CD14-positive monocyte (primary cell): ENCODE measurements around the gene SOX3. TPM values are rescaled to one million over a fixed set of nuclear protein-coding genes. Genes with fewer than 3 reads are reported as not detected.

ENCODE experiments used
- DNase-seq, 3 donors: peaks; one replicate each; pipeline ENCODE4 v3.0.0-alpha.2; 2011 to 2022
- H2AFZ ChIP-seq: 2 replicates; pipeline ENCODE4 v1.6.0; 2012; ENCODE audit warnings: mild to moderate bottlenecking, low read depth, low read length, inconsistent platforms; ENCODE audit not compliant: insufficient read depth, poor library complexity, severe bottlenecking
- H3K27ac ChIP-seq, 2 donors: 1 replicate in 1 of 2; 2 replicates in 1 of 2; pipeline ENCODE4 v1.5.1; 2012 to 2013; ENCODE audit warnings: low read length in 2 of 2, control low read depth in 1 of 2, inconsistent platforms in 1 of 2, low read depth in 1 of 2, mild to moderate bottlenecking in 1 of 2
- H3K27me3 ChIP-seq, 2 donors: one replicate each; pipeline versions ENCODE4 v1.6.0 to v1.6.1; 2011 to 2013; ENCODE audit warnings: low read length in 2 of 2; ENCODE audit not compliant: control insufficient read depth in 2 of 2, insufficient read depth in 2 of 2
- H3K36me3 ChIP-seq, 2 donors: replicated peaks in 1 of 2; 1 replicate in 1 of 2; 2 replicates in 1 of 2; pipeline versions ENCODE4 v1.5.1 to v1.6.1; 2012 to 2013; ENCODE audit warnings: low read length in 2 of 2, control low read depth in 1 of 2, inconsistent platforms in 1 of 2, mild to moderate bottlenecking in 1 of 2; ENCODE audit not compliant: insufficient read depth in 2 of 2, control insufficient read depth in 1 of 2
- H3K4me1 ChIP-seq, 2 donors: 1 replicate in 1 of 2; 2 replicates in 1 of 2; pipeline versions ENCODE4 v1.5.1 to v1.6.1; 2012 to 2013; ENCODE audit warnings: low read length in 2 of 2, control low read depth in 1 of 2, inconsistent platforms in 1 of 2, mild to moderate bottlenecking in 1 of 2, moderate library complexity in 1 of 2; ENCODE audit not compliant: insufficient read depth in 2 of 2, control insufficient read depth in 1 of 2
- H3K4me2 ChIP-seq: replicated peaks from 2 replicates; pipeline ENCODE3; 2012; ENCODE audit warnings: low read length, moderate library complexity, mild to moderate bottlenecking; ENCODE audit not compliant: poor library complexity, severe bottlenecking; ENCODE audit errors: extremely low read depth
- H3K4me3 ChIP-seq, 3 experiments: fragments of 200-600 bp in 1 of 3; sonication (generic) in 1 of 3; replicated peaks in 1 of 3; 1 replicate in 2 of 3; 2 replicates in 1 of 3; pipeline ENCODE4 v1.5.1; 2011 to 2013; ENCODE audit warnings: low read length in 3 of 3, mild to moderate bottlenecking in 3 of 3, control low read depth in 2 of 3, low read depth in 2 of 3, inconsistent platforms in 1 of 3, moderate library complexity in 1 of 3
- H3K79me2 ChIP-seq: 2 replicates; pipeline ENCODE4 v1.6.0; 2012; ENCODE audit warnings: mild to moderate bottlenecking, control low read depth, inconsistent platforms, low read length, moderate library complexity; ENCODE audit not compliant: insufficient read depth
- H3K9ac ChIP-seq: 2 replicates; pipeline ENCODE4 v1.6.0; 2017; ENCODE audit warnings: low read length, mild to moderate bottlenecking; ENCODE audit not compliant: insufficient read depth, poor library complexity, severe bottlenecking
- H3K9me3 ChIP-seq, 2 donors: replicated peaks in 1 of 2; 1 replicate in 1 of 2; 2 replicates in 1 of 2; pipeline versions ENCODE4 v1.5.1 to v1.6.1; 2012 to 2013; ENCODE audit warnings: low read length in 2 of 2, control low read depth in 1 of 2; ENCODE audit not compliant: control insufficient read depth in 1 of 2, insufficient read depth in 1 of 2
- H4K20me1 ChIP-seq: 2 replicates; pipeline ENCODE4 v1.6.0; 2012; ENCODE audit warnings: mild to moderate bottlenecking, low read length, control low read depth, moderate library complexity; ENCODE audit not compliant: insufficient read depth
- H3K27ac Mint-ChIP-seq, 7 donors: one replicate each; pipeline ENCODE4 v1.8.0; 2020; ENCODE audit warnings: mild to moderate bottlenecking in 7 of 7, mixed read lengths in 7 of 7, moderate library complexity in 6 of 7, inconsistent platforms in 2 of 7
- H3K27me3 Mint-ChIP-seq, 3 donors: one replicate each; pipeline ENCODE4 v1.8.0; 2021 to 2022; ENCODE audit warnings: low read depth in 3 of 3, mild to moderate bottlenecking in 3 of 3, mixed read lengths in 3 of 3, moderate library complexity in 3 of 3, inconsistent platforms in 1 of 3
- H3K36me3 Mint-ChIP-seq, 2 donors: one replicate each; pipeline ENCODE4 v1.8.0; 2020; ENCODE audit warnings: mixed read lengths in 2 of 2, inconsistent platforms in 1 of 2, mild to moderate bottlenecking in 1 of 2
- H3K4me1 Mint-ChIP-seq: one replicate; pipeline ENCODE4 v1.8.0; 2020; ENCODE audit warnings: mild to moderate bottlenecking, mixed read lengths
- H3K4me3 Mint-ChIP-seq, 2 donors: one replicate each; pipeline ENCODE4 v1.8.0; 2020; ENCODE audit warnings: mild to moderate bottlenecking in 2 of 2, mixed read lengths in 2 of 2, moderate library complexity in 1 of 2
- H3K9me3 Mint-ChIP-seq, 7 donors: one replicate each; pipeline ENCODE4 v1.8.0; 2020 to 2022; ENCODE audit warnings: mixed read lengths in 7 of 7, mild to moderate bottlenecking in 6 of 7, moderate library complexity in 6 of 7, inconsistent platforms in 2 of 7
- WGBS: methylation state at CpG from one replicate; pipeline ENCODE4 v1.1.5; 2013; ENCODE audit warnings: missing lambda C conversion rate; ENCODE audit not compliant: insufficient coverage; 5-methylcytosine and 5-hydroxymethylcytosine counted together
- intact Hi-C, 2 donors: fragments of 100-400 bp; cut with micrococcal nuclease; formaldehyde crosslinking; loops; one replicate each; pipeline versions ENCODE4 v1.15.0 to v1.15.1; 2023
- polyA minus RNA-seq: library from RNA; depleted of rRNA, polyadenylated mRNA; stranded (reverse); fragments of >200 nt; gene quantifications from 2 replicates; pipeline ENCODE4 v1.2.3, GENCODE V29; 2012
- polyA plus RNA-seq, 3 donors: library from polyadenylated mRNA; depleted of rRNA in 1 of 3; unstranded in 2 of 3; stranded (reverse) in 1 of 3; fragments of 300-500 nt in 2 of 3; fragments of >200 nt in 1 of 3; fragmentation: Illumina TruSeq in 2 of 3; gene quantifications; 1 replicate in 2 of 3; 2 replicates in 1 of 3; pipeline ENCODE4 v1.2.3, GENCODE V29; 2012 to 2021
- total RNA-seq, 12 experiments: library from RNA in 1 of 12; stranded (reverse) in 1 of 12; fragments of 120-200 nt in 1 of 12; gene quantifications; one replicate each; pipeline ENCODE4 v1.2.4 and lab custom pipeline; 2013 to 2026; ENCODE audit warnings: mixed read lengths in 6 of 12, inconsistent platforms in 1 of 12
- TF ChIP-seq, protein P1 (sequence below): fragments of 200-600 bp; IDR thresholded peaks from one replicate; pipeline ENCODE4 v1.8.0; 2022; ENCODE audit warnings: antibody characterized with exemption, mild to moderate bottlenecking

SOX3 gene
- not detected for total RNA-seq (2013)
- not detected for polyA plus RNA-seq
- polyA minus RNA-seq = not detected in 2 replicates
- total RNA-seq (lab: John Stamatoyannopoulos, UW) = 0 reads per million in 11 experiments

GRCh38 chrX:140504371-140505324, at the start of gene SOX3:
TSS of gene SOX3 (minus strand) at chrX:140505069. CDS start at chrX:140505060, 9 bp downstream.
- no peak for DNase-seq
- no peaks in the 10 kb centered on the region for H4K20me1 ChIP-seq
- Mint-ChIP-seq H3K27ac (peak within 1 kb of the TSS in 1 of 7 donors; percentile 52), H3K9me3 (peaks cover 9 to 76% (median 56%) of the 10 kb centered on the region in 7 donors), H3K4me3 (peak within 1 kb of the TSS in 1 of 2 donors; percentile 81), H3K27me3 (peaks cover 73 to 92% (median 89%) of the 10 kb centered on the region in 3 donors), H3K36me3 (peaks cover 0 to 4% of the 10 kb centered on the region in 2 donors), H3K4me1 (peaks cover 8% of the 10 kb centered on the region)
- 5% methylated on average over 49 of the region's 87 CpGs for WGBS
- H3K9ac ChIP-seq = no peak within 1 kb of the TSS
- peaks cover 23 to 86% of the 10 kb centered on the region in 2 donors for H3K27me3 ChIP-seq
- no peaks in the 10 kb centered on the region for H3K36me3 ChIP-seq
- TF ChIP-seq, protein P1, sequence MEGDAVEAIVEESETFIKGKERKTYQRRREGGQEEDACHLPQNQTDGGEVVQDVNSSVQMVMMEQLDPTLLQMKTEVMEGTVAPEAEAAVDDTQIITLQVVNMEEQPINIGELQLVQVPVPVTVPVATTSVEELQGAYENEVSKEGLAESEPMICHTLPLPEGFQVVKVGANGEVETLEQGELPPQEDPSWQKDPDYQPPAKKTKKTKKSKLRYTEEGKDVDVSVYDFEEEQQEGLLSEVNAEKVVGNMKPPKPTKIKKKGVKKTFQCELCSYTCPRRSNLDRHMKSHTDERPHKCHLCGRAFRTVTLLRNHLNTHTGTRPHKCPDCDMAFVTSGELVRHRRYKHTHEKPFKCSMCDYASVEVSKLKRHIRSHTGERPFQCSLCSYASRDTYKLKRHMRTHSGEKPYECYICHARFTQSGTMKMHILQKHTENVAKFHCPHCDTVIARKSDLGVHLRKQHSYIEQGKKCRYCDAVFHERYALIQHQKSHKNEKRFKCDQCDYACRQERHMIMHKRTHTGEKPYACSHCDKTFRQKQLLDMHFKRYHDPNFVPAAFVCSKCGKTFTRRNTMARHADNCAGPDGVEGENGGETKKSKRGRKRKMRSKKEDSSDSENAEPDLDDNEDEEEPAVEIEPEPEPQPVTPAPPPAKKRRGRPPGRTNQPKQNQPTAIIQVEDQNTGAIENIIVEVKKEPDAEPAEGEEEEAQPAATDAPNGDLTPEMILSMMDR = no peak
- H3K27ac ChIP-seq = no peak within 1 kb of the TSS
- no peaks in the 10 kb centered on the region for H3K4me1 ChIP-seq
- H2AFZ ChIP-seq = no peak within 1 kb of the TSS
- H3K79me2 ChIP-seq = no peaks in the 10 kb centered on the region
- H3K4me3 ChIP-seq = no peak within 1 kb of the TSS
- intact Hi-C loops = no loop called here
- H3K9me3 ChIP-seq = peaks cover 14 to 75% of the 10 kb centered on the region in 2 donors
- peak within 1 kb of the TSS; percentile 31 for H3K4me2 ChIP-seq

- Histone ChIP-seq H3K4me2 (no peak overlapping the region), H3K27ac (no peak overlapping the region), H2AFZ (no peak overlapping the region), H3K79me2 (no peaks in the 10 kb centered on the region), H3K27me3 (no peaks in the 10 kb centered on the region), H3K4me1 (no peaks in the 10 kb centered on the region), H3K9ac (no peak overlapping the region), H4K20me1 (no peaks in the 10 kb centered on the region), H3K4me3 (no peak overlapping the region), H3K36me3 (no peaks in the 10 kb centered on the region), H3K9me3 (no peaks in the 10 kb centered on the region)
- TF ChIP-seq, protein P1 = no peak
- DNase-seq = no peak
- Mint-ChIP-seq H3K4me1 (no peaks in the 10 kb centered on the region), H3K27ac (no peak overlapping the region), H3K4me3 (no peak overlapping the region), H3K36me3 (no peaks in the 10 kb centered on the region), H3K27me3 (peaks cover 0 to 2% (median 0%) of the 10 kb centered on the region in 3 donors), H3K9me3 (peaks cover 0 to 3% (median 0%) of the 10 kb centered on the region in 7 donors)
- intact Hi-C loops = no loop called here
- WGBS = no CpG with 5 or more reads among the region's 1 CpG
Observed at GRCh38 chrX:140548985-140549384, 44.1 kb upstream of the SOX3 start.
